GM12865 (cell line): ENCODE measurements around the gene SLC12A8.

Source experiments
- DNase-seq: peaks from one replicate; pipeline ENCODE4 v3.0.0; 2010; ENCODE audit warnings: low read depth
- H3K4me3 ChIP-seq: 2 replicates; pipeline ENCODE4 v1.5.1; 2011; ENCODE audit warnings: mild to moderate bottlenecking, low read depth, low read length, control low read depth
- CTCF ChIP-seq: IDR thresholded peaks from 2 replicates; pipeline ENCODE4 v1.5.1; 2011; ENCODE audit warnings: low read length, control low read depth, low read depth, inconsistent platforms; ENCODE audit not compliant: insufficient read depth; ENCODE audit errors: missing control alignments

SLC12A8 gene

GRCh38 chr3:125207507-125207906, 5.0 kb downstream of the SLC12A8 start:
- no peak for DNase-seq
- no peak overlapping the region for H3K4me3 ChIP-seq
- TF ChIP-seq CTCF, result no peak

GRCh38 chr3:125206934-125207333, 5.6 kb downstream of the SLC12A8 start:
- no peak for DNase-seq
- no peak for TF ChIP-seq CTCF
- H3K4me3 ChIP-seq, result no peak overlapping the region

GRCh38 chr3:125203731-125204130, 8.8 kb downstream of the SLC12A8 start:
- DNase-seq, result no peak

GRCh38 chr3:125202197-125202596, 10.4 kb downstream of the SLC12A8 start:
- no peak overlapping the region for H3K4me3 ChIP-seq
- TF ChIP-seq CTCF, result peak; percentile 54
- peak; percentile 78 for DNase-seq

More at GRCh38 chr3:125203731-125204130, 8.8 kb downstream of the SLC12A8 start:
- no peak for TF ChIP-seq CTCF
- H3K4me3 ChIP-seq, result no peak overlapping the region

- TF ChIP-seq CTCF, result no peak
- DNase-seq, result peak; percentile 82
- peak overlapping the region; percentile 29 for H3K4me3 ChIP-seq
Measured at GRCh38 chr3:125200731-125201139, 11.8 kb downstream of the SLC12A8 start.

GRCh38 chr3:125194849-125195601, 17.5 kb downstream of the SLC12A8 start:
- TF ChIP-seq CTCF, result no peak
- H3K4me3 ChIP-seq, result no peak overlapping the region
- peak; percentile 47 for DNase-seq
